Glutamatergic neuron (in vitro differentiated cells): ENCODE measurements around the gene SYNM. TPM values are rescaled to one million over a fixed set of nuclear protein-coding genes. Genes with fewer than 3 reads are reported as not detected.

Experiments used
- DNase-seq: peaks from one replicate; pipeline ENCODE4 v3.0.0; 2022
- H3K27ac Mint-ChIP-seq: one replicate; pipeline ENCODE4 v1.8.0; 2020; ENCODE audit warnings: mild to moderate bottlenecking, mixed read lengths, inconsistent platforms; ENCODE audit not compliant: unreplicated experiment
- H3K27me3 Mint-ChIP-seq: one replicate; pipeline ENCODE4 v1.8.0; 2020; ENCODE audit warnings: mild to moderate bottlenecking, moderate library complexity, mixed read lengths, inconsistent platforms; ENCODE audit not compliant: unreplicated experiment
- H3K36me3 Mint-ChIP-seq: one replicate; pipeline ENCODE4 v1.8.0; 2020; ENCODE audit warnings: mild to moderate bottlenecking, mixed read lengths, inconsistent platforms; ENCODE audit not compliant: unreplicated experiment
- H3K4me1 Mint-ChIP-seq: one replicate; pipeline ENCODE4 v1.8.0; 2020; ENCODE audit warnings: mild to moderate bottlenecking, low read depth, mixed read lengths, inconsistent platforms; ENCODE audit not compliant: unreplicated experiment
- H3K4me3 Mint-ChIP-seq: one replicate; pipeline ENCODE4 v1.8.0; 2020; ENCODE audit warnings: mild to moderate bottlenecking, mixed read lengths, inconsistent platforms; ENCODE audit not compliant: unreplicated experiment
- H3K9me3 Mint-ChIP-seq: one replicate; pipeline ENCODE4 v1.8.0; 2020; ENCODE audit warnings: mild to moderate bottlenecking, moderate library complexity, mixed read lengths, inconsistent platforms; ENCODE audit not compliant: unreplicated experiment
- CTCF ChIP-seq: fragments of 200-600 bp; sonication (generic); IDR thresholded peaks from one replicate; pipeline ENCODE4 v1.5.0; 2021; ENCODE audit not compliant: partially characterized antibody, unreplicated experiment
- total RNA-seq: library from RNA; stranded (reverse); fragmentation: NEBNext Ultra II Directional; extraction: Animal tissue kit (Norgen Biotek cat#: 25700); gene quantifications from one replicate; pipeline ENCODE4 v1.2.1, GENCODE V29; 2021; ENCODE audit not compliant: unreplicated experiment

SYNM gene
- total RNA-seq, 1 donor from 2014 or later, result 4.8 TPM

GRCh38 chr15:99128411-99128810, 23.5 kb downstream of the SYNM start:
- H3K27ac Mint-ChIP-seq, result no peak overlapping the region
- no peak for TF ChIP-seq CTCF
- H3K36me3 Mint-ChIP-seq, result peaks cover 15% of the 10 kb centered on the region
- peaks cover 9% of the 10 kb centered on the region for H3K9me3 Mint-ChIP-seq
- H3K4me1 Mint-ChIP-seq, result peaks cover 18% of the 10 kb centered on the region
- peaks cover 5% of the 10 kb centered on the region for H3K27me3 Mint-ChIP-seq
- H3K4me3 Mint-ChIP-seq, result no peak overlapping the region
- no peak for DNase-seq

- H3K9me3 Mint-ChIP-seq, result peaks cover 9% of the 10 kb centered on the region
These were observed 24.8 kb downstream of the SYNM start for GRCh38 chr15:99129644-99130043.

GRCh38 chr15:99130314-99130713, 25.4 kb downstream of the SYNM start:
- peaks cover 15% of the 10 kb centered on the region for H3K36me3 Mint-ChIP-seq

More at GRCh38 chr15:99129644-99130043, 24.8 kb downstream of the SYNM start:
- H3K36me3 Mint-ChIP-seq, result peaks cover 15% of the 10 kb centered on the region
- peaks cover 8% of the 10 kb centered on the region for H3K27me3 Mint-ChIP-seq
- peaks cover 12% of the 10 kb centered on the region for H3K4me1 Mint-ChIP-seq
- no peak overlapping the region for H3K4me3 Mint-ChIP-seq
- no peak for TF ChIP-seq CTCF
- H3K27ac Mint-ChIP-seq, result no peak overlapping the region
- no peak for DNase-seq

GRCh38 chr15:99130765-99131440, 26.0 kb downstream of the SYNM start:
- Mint-ChIP-seq H3K4me3 (no peak overlapping the region), H3K36me3 (peaks cover 15% of the 10 kb centered on the region), H3K9me3 (peaks cover 9% of the 10 kb centered on the region), H3K27ac (no peak overlapping the region), H3K27me3 (peaks cover 8% of the 10 kb centered on the region), H3K4me1 (peaks cover 12% of the 10 kb centered on the region)
- no peak for DNase-seq
- TF ChIP-seq CTCF, result no peak

More at GRCh38 chr15:99130314-99130713, 25.4 kb downstream of the SYNM start:
- peaks cover 8% of the 10 kb centered on the region for H3K27me3 Mint-ChIP-seq
- H3K4me3 Mint-ChIP-seq, result no peak overlapping the region
- no peak overlapping the region for H3K27ac Mint-ChIP-seq
- TF ChIP-seq CTCF, result no peak
- DNase-seq, result no peak
- peaks cover 9% of the 10 kb centered on the region for H3K9me3 Mint-ChIP-seq
- H3K4me1 Mint-ChIP-seq, result peaks cover 12% of the 10 kb centered on the region

- Mint-ChIP-seq H3K27ac (no peak overlapping the region), H3K9me3 (peaks cover 9% of the 10 kb centered on the region), H3K4me3 (no peak overlapping the region), H3K36me3 (peaks cover 15% of the 10 kb centered on the region), H3K27me3 (peaks cover 8% of the 10 kb centered on the region), H3K4me1 (peaks cover 14% of the 10 kb centered on the region)
- no peak for DNase-seq
- no peak for TF ChIP-seq CTCF
These were observed 26.7 kb downstream of the SYNM start for GRCh38 chr15:99131441-99132023.
